Neuron (in vitro differentiated cells): Measurements from ENCODE around the gene ADAMTS2.
"Not testable (repeated sequence)": the region's sequence is repeated elsewhere in the genome, so short reads cannot be mapped to it uniquely, and the experiment has no call there.

Experiments used
- H2AFZ ChIP-seq: one replicate; pipeline ENCODE4 v1.6.1; 2013; ENCODE audit warnings: low read depth, mild to moderate bottlenecking, inconsistent platforms, low read length, moderate library complexity
- H3K27me3 ChIP-seq: one replicate; pipeline ENCODE4 v1.6.1; 2013; ENCODE audit warnings: low read length; ENCODE audit not compliant: insufficient read depth
- H3K36me3 ChIP-seq: one replicate; pipeline ENCODE4 v1.6.1; 2013; ENCODE audit warnings: low read length; ENCODE audit not compliant: insufficient read depth
- H3K4me1 ChIP-seq: one replicate; pipeline ENCODE4 v1.6.1; 2013; ENCODE audit warnings: low read length; ENCODE audit not compliant: insufficient read depth
- H3K4me3 ChIP-seq: 2 replicates; pipeline ENCODE4 v1.5.1; 2013; ENCODE audit warnings: mild to moderate bottlenecking, low read length, moderate library complexity
- H3K9me3 ChIP-seq: one replicate; pipeline ENCODE4 v1.6.1; 2013; ENCODE audit warnings: low read length

Gene ADAMTS2

DNA sequence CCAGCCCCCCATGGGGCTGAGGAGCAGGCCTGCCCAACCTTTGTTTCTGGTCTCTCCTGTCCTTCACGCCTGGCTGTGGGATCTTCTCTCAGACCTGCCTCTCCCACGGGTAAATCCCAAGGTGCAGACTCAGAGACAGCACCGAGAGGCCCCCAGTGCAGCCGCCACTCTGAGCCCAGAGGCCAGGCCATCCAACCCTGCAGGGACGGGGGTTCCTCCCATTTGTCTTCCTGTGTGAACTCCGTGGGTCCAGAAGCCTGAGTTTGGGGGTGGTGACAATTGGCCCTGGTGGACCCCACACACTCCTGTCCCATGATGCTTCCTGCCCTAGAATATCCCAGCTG, 123.4 kb downstream of the ADAMTS2 start:
- H3K9me3 ChIP-seq: peaks cover 10% of the 10 kb centered on the region
- no peak overlapping the region for H2AFZ ChIP-seq
- no peaks in the 10 kb centered on the region for H3K36me3 ChIP-seq
- H3K27me3 ChIP-seq: no peaks in the 10 kb centered on the region
- H3K4me3 ChIP-seq: no peak overlapping the region
- H3K4me1 ChIP-seq: no peaks in the 10 kb centered on the region

DNA sequence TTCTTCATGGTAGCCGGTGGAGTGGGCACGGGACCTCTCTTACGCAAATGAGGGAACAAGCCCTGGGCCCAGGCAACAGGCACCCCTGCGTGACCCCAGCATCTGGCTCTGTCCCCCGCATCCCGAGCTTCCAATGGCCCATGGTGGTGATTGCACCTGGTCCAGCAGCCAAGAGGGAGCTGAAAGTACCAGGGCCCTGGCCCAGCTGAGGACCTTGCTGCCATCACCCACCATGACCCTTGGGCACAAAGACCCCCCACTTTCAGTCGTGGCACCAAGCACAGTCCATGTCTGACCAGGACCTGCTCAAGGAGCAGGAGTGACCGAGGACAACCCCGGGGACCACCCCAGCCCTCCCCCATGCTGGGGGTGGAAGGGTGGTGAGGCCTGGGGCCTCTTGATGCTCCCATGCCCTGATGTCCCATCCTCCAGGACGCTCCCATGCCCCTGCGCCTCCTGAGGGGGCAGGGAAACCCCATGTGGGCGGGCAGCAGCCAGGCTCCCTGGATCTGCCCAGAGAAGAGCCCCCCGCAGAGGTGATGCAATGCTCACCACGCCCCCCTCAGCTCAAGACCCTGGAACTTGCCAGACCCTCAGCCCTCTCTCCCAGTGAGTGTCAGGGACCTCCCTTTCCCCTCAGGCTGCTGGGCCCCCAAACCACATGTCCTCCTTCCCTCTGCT, 123.9 kb downstream of the ADAMTS2 start:
- H2AFZ ChIP-seq: no peak overlapping the region

DNA sequence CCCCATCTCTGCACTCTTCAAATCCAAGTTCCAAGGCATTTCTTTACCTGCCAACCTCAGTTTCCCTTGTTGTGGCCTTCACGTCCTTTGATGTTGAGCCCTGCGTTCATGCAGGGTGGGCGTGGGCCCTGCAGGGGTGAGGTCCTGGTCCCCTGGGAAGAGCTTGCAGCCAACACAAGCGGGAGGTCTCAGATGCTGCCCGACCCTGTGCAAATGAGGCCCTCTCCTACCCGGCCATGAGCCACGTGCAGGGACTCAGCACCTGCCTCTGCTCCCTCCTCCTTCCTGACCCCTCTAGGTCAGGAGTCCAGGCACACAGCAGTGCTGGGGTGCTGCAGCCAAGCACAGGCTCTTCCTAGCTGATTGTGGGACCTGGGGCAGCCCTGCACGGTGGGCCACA, 124.5 kb downstream of the ADAMTS2 start:
- Histone ChIP-seq H3K9me3 (peaks cover 10% of the 10 kb centered on the region), H2AFZ (no peak overlapping the region), H3K27me3 (no peaks in the 10 kb centered on the region), H3K36me3 (no peaks in the 10 kb centered on the region), H3K4me3 (no peak overlapping the region), H3K4me1 (no peaks in the 10 kb centered on the region)

More for the DNA sequence above, 123.9 kb downstream of the ADAMTS2 start:
- H3K27me3 ChIP-seq: no peaks in the 10 kb centered on the region
- H3K9me3 ChIP-seq: peaks cover 10% of the 10 kb centered on the region
- no peaks in the 10 kb centered on the region for H3K4me1 ChIP-seq
- H3K36me3 ChIP-seq: no peaks in the 10 kb centered on the region
- no peak overlapping the region for H3K4me3 ChIP-seq

DNA sequence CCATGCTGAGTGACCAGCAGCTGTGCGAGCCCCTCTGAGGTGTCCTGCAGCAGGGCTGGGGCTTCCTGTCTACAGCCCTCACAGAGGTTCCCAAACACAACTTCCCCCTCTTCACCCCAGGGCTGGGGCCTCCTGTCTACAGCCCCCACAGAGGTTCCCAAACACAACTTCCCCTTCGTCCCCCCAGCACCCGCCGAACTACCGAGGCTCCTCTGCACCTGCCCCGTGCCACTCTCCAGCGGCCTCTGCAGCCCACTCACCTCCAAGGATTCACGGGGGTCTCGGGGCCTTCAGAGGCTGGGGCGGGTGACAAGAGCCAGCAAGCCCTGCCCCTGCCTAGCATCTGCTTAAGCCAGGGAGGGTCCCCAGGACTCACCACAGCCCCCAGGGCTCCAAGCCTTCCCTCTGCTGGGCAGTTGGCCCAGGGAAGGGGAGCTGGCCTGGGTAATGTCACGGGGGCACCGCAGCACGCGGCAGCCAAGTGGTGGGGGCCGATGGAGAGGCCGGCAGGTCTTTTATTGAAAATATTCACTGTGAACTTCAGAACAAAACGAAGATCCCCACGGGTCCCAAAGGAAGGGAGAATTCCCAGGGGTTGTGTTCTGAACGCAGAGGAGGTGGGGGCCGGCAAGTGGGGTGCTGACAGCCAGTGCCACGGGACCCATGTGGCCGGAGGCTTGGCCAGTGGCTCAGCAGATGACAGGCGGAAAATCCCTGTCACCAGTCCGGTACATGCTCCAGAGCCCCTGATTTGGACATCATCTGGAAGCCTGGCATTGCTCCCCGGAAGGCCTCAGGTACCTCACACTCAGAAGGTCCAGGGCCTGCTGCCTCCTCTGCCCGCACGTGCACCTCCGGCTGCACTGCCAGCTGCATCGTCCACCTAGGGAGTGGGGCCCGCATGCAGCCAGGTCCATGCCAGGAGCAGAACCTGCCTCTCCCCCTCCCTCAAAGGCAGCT, 125.3 kb downstream of the ADAMTS2 start:
- Histone ChIP-seq H3K36me3 (no peaks in the 10 kb centered on the region), H3K4me1 (no peaks in the 10 kb centered on the region), H2AFZ (no peak overlapping the region), H3K27me3 (no peaks in the 10 kb centered on the region), H3K9me3 (peaks cover 10% of the 10 kb centered on the region), H3K4me3 (no peak overlapping the region)

DNA sequence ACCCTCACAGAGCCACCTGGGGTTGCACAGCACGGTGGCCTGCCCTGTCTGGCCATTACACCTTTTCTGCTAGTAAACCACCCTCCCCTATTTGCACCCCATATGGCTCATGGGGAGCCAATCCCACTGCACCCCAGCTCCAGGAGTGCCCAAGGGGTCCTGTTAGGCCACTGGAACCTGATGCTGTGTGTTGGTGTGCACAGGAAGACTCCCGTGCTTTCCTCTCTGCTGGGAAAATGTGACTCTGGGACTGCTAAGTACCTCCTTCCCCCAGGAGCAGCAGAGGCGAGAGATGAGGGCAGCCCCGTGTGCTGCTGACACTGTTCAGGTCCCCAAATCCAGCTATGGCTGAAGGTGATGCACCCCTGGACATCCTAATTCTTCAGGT, 126.3 kb downstream of the ADAMTS2 start:
- no peaks in the 10 kb centered on the region for H3K4me1 ChIP-seq
- no peaks in the 10 kb centered on the region for H3K27me3 ChIP-seq

DNA sequence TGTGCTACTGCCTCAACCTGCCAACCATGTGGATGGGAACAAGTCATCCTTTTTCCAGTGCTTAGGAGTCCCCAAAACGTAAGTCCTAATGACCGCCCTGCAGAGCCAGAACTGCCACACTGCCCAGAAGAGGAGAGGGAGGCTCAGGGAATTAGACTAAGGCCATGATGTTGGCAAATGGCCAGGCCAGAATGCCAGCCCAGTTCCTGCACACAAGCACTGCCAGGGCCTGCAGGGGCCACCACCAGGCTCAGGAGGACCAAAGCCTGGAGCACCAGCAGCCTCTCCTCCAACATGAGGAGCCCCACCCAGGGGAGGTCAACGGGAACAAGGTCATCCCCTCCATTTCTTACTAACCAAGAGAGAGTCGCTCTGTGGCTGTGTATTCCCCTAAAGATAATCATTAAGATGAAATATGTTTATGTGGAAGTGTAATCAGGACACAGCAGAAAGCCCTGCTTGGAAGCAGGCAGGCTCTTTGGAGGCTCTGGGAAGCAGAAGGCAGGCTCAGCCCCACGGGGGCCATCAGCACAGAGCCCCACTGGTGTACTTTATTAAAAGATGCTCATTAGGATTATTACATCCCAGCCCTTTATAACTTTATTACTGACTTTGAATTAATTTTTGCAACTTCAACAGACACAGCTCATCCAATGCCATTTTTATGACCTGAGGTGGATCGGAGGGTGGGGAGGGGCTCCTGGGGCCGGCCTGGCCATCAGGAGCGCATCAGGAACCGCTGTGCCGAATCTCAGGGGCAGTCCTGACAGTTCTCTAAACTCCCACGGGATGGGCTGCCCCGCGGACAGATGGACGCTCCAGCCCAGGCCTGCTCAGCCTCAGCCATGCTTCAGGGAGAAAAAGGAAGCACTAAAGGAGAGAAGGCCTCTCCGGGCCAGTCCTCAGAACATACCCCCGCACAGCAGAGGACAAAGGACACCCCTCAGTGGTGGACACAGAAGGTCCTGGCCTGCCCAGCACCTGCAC, 127.0 kb downstream of the ADAMTS2 start:
- H3K27me3 ChIP-seq: no peaks in the 10 kb centered on the region
- no peak overlapping the region for H3K4me3 ChIP-seq
- H3K36me3 ChIP-seq: no peaks in the 10 kb centered on the region
- peaks cover 2% of the 10 kb centered on the region for H3K9me3 ChIP-seq
- no peak overlapping the region for H2AFZ ChIP-seq
- H3K4me1 ChIP-seq: no peaks in the 10 kb centered on the region

More for the DNA sequence above, 126.3 kb downstream of the ADAMTS2 start:
- Histone ChIP-seq H3K36me3 (no peaks in the 10 kb centered on the region), H3K4me3 (no peak overlapping the region), H2AFZ (no peak overlapping the region), H3K9me3 (peaks cover 7% of the 10 kb centered on the region)

DNA sequence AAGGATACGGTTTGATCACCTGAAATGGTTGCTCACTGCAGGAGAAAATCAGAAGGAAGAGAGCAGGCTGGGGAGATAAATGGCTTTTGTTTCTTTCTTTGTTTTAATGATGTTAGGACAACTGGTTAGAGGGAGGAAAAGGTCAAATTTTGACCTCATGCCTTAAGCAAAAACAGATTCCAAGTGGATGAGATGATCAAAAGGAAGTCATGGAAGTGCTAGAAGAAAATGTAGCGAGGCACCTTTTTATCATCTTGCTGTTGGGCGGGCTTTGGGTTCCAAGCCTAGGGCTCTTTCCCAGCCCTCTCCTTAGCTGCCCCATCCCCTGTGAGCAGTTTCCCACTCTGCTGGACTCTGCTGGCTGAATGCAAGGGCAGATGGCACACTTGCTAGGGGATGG, 127.9 kb downstream of the ADAMTS2 start:
- H3K4me1 ChIP-seq: no peaks in the 10 kb centered on the region
- no peak overlapping the region for H3K4me3 ChIP-seq
- no peak overlapping the region for H2AFZ ChIP-seq
- no peaks in the 10 kb centered on the region for H3K27me3 ChIP-seq
- H3K9me3 ChIP-seq: no peaks in the 10 kb centered on the region
- no peaks in the 10 kb centered on the region for H3K36me3 ChIP-seq

DNA sequence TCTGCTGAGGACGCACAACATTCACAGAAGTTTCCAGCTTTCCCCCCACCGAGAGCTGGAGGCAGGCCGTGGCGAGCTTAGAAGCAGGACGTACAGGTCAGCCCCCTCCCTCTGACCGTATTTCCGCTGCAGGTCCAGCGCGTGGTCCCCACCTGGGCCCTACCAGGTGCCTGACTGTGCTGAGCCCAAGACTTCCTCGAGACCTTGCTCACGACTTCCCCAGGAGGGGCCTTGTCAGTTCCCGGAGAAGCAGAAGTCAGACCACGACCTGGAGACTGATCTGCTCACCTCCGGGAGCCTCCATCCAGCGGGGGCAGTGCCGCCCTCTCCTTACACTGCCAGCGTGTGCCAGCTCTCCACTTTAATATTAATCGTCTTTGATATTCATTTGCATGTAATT, 128.9 kb downstream of the ADAMTS2 start:
- not testable (repeated sequence) for H2AFZ ChIP-seq, H3K9me3 ChIP-seq, H3K36me3 ChIP-seq, H3K4me3 ChIP-seq, H3K4me1 ChIP-seq, H3K27me3 ChIP-seq

DNA sequence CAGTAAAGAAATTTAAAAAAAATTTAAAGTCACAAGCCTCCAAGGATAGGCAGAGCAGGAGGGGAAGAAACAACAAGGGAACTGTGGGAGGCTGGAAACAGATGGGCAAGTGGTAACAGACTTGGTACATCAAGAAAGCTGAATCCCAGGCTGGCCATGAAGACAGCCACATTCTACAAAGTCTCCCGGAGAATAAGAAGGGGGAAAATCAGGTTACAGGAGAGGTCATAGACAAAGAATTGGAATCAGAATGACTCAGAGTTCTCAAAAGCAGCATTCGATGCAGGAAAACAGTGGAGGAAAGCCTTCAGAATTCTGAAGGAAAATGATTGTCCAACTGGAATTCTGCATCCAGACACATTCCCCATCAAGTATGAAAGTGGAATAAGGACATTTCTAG, 129.7 kb downstream of the ADAMTS2 start:
- no peaks in the 10 kb centered on the region for H3K27me3 ChIP-seq
- H3K4me3 ChIP-seq: no peak overlapping the region
- H3K4me1 ChIP-seq: no peaks in the 10 kb centered on the region
- H2AFZ ChIP-seq: no peak overlapping the region
- H3K36me3 ChIP-seq: no peaks in the 10 kb centered on the region
- no peaks in the 10 kb centered on the region for H3K9me3 ChIP-seq

DNA sequence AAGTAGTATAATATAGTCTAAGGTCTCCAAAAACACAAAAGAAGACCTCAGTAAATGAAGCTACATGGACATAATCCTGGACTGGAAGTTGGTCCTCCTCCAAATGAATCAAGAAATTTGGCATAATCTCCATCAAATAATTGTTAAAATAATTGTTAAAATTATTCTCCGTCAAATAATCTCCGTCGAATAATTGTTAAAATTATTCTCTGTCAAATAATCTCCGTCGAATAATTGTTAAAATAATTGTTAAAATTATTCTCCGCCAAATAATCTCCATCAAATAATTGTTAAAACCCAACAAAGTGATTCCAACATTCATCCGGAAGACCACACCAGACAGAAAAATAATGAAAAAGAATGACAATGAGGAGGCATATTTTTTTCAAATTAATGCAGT, 130.6 kb downstream of the ADAMTS2 start:
- Histone ChIP-seq H3K9me3 (no peaks in the 10 kb centered on the region), H3K27me3 (no peaks in the 10 kb centered on the region), H3K4me3 (no peak overlapping the region), H2AFZ (no peak overlapping the region), H3K4me1 (no peaks in the 10 kb centered on the region), H3K36me3 (no peaks in the 10 kb centered on the region)

DNA sequence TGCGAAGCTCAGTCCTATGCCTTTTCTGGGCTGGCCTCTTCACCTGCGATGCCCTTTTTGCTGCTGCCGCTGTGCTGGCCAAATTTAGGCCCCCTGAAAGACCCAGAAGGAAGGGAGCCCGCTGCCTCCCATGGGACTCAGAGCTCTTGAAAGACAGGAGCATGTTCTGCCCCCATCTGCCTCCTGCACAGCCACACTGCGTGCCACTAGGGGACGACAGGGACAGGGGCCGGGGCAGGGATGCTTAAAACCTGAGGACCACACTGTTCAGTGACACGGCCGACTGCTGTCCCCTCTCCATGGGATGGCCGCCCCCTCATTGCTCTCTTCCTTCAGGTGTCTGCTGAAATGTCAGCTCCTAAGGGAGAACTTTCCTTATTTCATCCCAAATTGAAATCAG, 132.4 kb downstream of the ADAMTS2 start:
- Histone ChIP-seq H3K27me3 (no peaks in the 10 kb centered on the region), H3K4me1 (no peaks in the 10 kb centered on the region), H3K4me3 (no peak overlapping the region), H2AFZ (no peak overlapping the region), H3K9me3 (no peaks in the 10 kb centered on the region), H3K36me3 (no peaks in the 10 kb centered on the region)

DNA sequence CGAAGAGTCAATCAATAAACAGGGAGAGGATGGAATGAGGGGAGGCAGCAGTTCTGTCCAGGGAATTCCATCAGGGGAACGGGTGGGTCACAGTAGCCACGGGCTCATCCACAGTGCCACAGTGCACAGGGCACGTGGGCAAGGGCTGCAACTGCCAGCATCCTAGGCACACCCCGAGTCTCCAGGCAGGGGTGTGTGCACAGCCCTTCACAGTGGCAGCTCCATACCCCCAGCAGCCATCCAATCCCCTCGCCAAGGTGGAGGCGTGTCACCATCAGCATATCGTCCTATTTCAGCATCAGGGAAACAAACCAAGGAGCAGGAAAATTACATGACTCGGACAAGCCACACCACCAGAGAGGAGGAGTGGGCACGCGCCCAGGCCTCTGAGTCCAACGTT, 133.6 kb downstream of the ADAMTS2 start:
- Histone ChIP-seq H3K9me3 (no peaks in the 10 kb centered on the region), H3K27me3 (no peaks in the 10 kb centered on the region), H3K4me1 (no peaks in the 10 kb centered on the region), H3K36me3 (no peaks in the 10 kb centered on the region), H3K4me3 (no peak overlapping the region), H2AFZ (no peak overlapping the region)

DNA sequence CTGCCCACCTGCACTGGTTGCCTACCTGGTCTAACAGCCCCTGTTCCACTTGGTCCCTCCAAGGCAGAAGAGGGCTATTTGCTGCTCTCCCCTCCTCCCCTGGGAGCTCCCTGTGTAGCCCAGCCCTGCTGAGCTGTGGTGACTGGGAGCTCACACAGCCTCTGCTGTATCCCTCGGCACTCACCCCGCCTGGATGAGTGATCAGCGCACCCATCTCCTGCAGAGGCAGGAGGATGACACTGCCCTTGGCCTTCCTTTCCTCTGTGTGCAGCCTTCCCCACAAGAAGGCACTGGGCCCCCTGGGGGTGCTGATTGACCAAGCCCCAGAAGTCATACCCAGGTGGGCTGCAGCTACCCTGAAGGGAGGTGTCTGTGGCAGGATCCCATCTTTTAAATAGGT, 134.2 kb downstream of the ADAMTS2 start:
- no peak overlapping the region for H2AFZ ChIP-seq
- no peak overlapping the region for H3K4me3 ChIP-seq
- H3K9me3 ChIP-seq: no peaks in the 10 kb centered on the region
- H3K4me1 ChIP-seq: no peaks in the 10 kb centered on the region
- H3K27me3 ChIP-seq: no peaks in the 10 kb centered on the region
- no peaks in the 10 kb centered on the region for H3K36me3 ChIP-seq
